Breast epithelium (tissue), 4 donors: ENCODE results near the gene RTN4. TPM values are rescaled to one million over a fixed set of nuclear protein-coding genes. Genes with fewer than 3 reads are reported as not detected.

Experiments used
- DNase-seq, 2 donors: peaks; one replicate each; pipeline ENCODE4 v3.0.0-alpha.2; 2019; ENCODE audit warnings: low spot score in 2 of 2
- H3K27ac ChIP-seq, 2 donors: fragments of 200-600 bp; sonication (generic) in 1 of 2; one replicate each; pipeline ENCODE4 v1.5.1; 2016 to 2019; ENCODE audit warnings: mild to moderate bottlenecking in 1 of 2
- H3K27me3 ChIP-seq, 2 donors: fragments of 200-600 bp; sonication (generic) in 1 of 2; one replicate each; pipeline versions ENCODE4 v1.5.1 to v1.6.0; 2017 to 2019; ENCODE audit warnings: control low read depth in 1 of 2, mild to moderate bottlenecking in 1 of 2
- H3K36me3 ChIP-seq: fragments of 200-600 bp; one replicate; pipeline ENCODE4 v1.5.1; 2019
- H3K4me1 ChIP-seq, 2 donors: fragments of 200-600 bp; sonication (generic); one replicate each; pipeline ENCODE4 v1.5.1; 2016 to 2019; ENCODE audit warnings: control low read depth in 1 of 2
- H3K4me3 ChIP-seq, 3 donors: fragments of 200-600 bp; sonication (generic); 1 replicate in 2 of 3; 2 replicates in 1 of 3; pipeline ENCODE4 v1.5.1; 2016 to 2019; ENCODE audit warnings: mild to moderate bottlenecking in 3 of 3, moderate library complexity in 2 of 3
- H3K9me3 ChIP-seq, 2 donors: fragments of 200-600 bp; sonication (generic) in 1 of 2; one replicate each; pipeline ENCODE4 v1.5.1; 2016 to 2019; ENCODE audit warnings: control low read depth in 1 of 2
- POLR2A ChIP-seq: fragments of 450-650 bp; IDR thresholded peaks from one replicate; pipeline ENCODE4 v1.6.1; 2016; ENCODE audit warnings: antibody characterized with exemption, mild to moderate bottlenecking, moderate library complexity
- POLR2AphosphoS5 ChIP-seq, 3 donors: sonication (generic); formaldehyde crosslinking; IDR thresholded peaks; one replicate each; pipeline ENCODE4 v1.6.1; 2017; ENCODE audit warnings: antibody characterized with exemption in 3 of 3
- intact Hi-C: fragments of 100-400 bp; cut with DNase I; formaldehyde crosslinking; loops from one replicate; pipeline ENCODE4 v1.15.1; 2023; ENCODE audit warnings: low total_unique reads
- total RNA-seq, 3 donors: library from RNA; depleted of rRNA; stranded (reverse); fragments of >200 nt; gene quantifications; one replicate each; pipeline ENCODE4 v1.1.0, GENCODE V29; 2016
- TF ChIP-seq, protein P1 (sequence below), 3 donors: fragments of 450-650 bp; IDR thresholded peaks; one replicate each; pipeline ENCODE4 v1.5.1; 2016 to 2017; ENCODE audit warnings: antibody characterized with exemption in 3 of 3, mild to moderate bottlenecking in 3 of 3, moderate library complexity in 3 of 3

The RTN4 gene
- total RNA-seq, 3 donors from 2014 or later = 188 to 419 (median 201) TPM

DNA sequence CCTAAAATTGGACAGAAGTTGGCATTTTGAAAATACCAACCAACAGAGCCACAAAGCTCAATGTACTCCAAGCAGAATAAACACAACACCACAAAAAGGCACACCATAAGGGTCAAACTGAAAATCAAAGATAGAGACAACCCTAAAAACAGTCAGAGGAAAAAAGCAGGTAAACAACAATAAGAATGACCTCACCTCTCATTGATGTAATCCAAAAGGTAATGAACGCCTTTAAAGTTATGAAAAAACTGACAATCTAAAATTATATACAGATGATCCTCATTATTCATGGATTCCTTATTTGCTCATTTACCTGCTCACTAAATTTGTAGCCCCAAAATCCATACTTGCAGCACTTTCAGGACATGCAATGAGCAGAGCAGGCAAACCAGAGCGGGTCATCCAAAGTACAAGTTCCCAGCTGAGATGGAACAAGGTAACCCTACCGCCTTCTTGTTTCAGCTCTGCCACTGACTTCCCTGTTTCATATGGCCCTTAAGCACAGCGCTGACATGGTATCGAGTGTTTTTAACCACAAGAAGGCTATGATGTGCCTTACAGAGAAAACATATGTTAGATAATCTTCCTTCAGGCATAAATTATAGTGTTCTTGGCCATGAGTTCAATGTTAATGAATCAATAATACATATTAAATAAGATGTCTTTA, 17.0 kb downstream of the RTN4 start:
- H3K36me3 ChIP-seq = no peaks in the 10 kb centered on the region
- DNase-seq = no peak
- peaks cover 0 to 10% of the 10 kb centered on the region in 2 donors for H3K4me1 ChIP-seq
- intact Hi-C loops = no loop called here
- H3K9me3 ChIP-seq = peaks cover 0 to 6% of the 10 kb centered on the region in 2 donors
- no peak overlapping the region for H3K27ac ChIP-seq
- no peaks in the 10 kb centered on the region for H3K27me3 ChIP-seq
- no peak overlapping the region for H3K4me3 ChIP-seq
- TF ChIP-seq POLR2AphosphoS5 (IDR thresholded peaks at IDR 0.05) = no peak
- TF ChIP-seq POLR2A = no peak
- TF ChIP-seq, protein P1, sequence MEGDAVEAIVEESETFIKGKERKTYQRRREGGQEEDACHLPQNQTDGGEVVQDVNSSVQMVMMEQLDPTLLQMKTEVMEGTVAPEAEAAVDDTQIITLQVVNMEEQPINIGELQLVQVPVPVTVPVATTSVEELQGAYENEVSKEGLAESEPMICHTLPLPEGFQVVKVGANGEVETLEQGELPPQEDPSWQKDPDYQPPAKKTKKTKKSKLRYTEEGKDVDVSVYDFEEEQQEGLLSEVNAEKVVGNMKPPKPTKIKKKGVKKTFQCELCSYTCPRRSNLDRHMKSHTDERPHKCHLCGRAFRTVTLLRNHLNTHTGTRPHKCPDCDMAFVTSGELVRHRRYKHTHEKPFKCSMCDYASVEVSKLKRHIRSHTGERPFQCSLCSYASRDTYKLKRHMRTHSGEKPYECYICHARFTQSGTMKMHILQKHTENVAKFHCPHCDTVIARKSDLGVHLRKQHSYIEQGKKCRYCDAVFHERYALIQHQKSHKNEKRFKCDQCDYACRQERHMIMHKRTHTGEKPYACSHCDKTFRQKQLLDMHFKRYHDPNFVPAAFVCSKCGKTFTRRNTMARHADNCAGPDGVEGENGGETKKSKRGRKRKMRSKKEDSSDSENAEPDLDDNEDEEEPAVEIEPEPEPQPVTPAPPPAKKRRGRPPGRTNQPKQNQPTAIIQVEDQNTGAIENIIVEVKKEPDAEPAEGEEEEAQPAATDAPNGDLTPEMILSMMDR (IDR thresholded peaks at IDR 0.05) = no peak

DNA sequence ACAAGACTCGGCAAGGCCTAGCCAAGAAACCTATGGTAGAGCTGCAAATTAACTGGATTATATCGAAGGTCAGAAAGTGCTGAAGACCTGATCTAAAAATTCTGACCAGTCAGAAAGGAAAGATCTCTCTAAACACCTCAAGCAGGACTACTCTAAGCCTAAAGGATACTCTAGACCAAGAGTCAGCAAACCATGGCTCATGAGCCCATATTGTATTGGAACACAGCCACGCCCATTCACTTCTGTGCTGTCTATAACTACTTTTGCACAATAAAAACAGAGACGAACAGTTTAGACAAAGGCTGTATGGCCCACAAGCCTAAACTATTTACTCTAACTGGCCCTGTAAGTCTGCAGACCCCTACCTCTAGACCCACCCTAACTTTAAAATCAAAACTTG, 18.7 kb downstream of the RTN4 start:
- intact Hi-C loops = no loop called here
- TF ChIP-seq POLR2A = no peak
- no peak for TF ChIP-seq POLR2AphosphoS5 (IDR thresholded peaks at IDR 0.05)
- TF ChIP-seq, protein P1 (IDR thresholded peaks at IDR 0.05) = no peak
- DNase-seq = no peak
- no peak overlapping the region for H3K4me3 ChIP-seq
- H3K4me1 ChIP-seq = peaks cover 0 to 19% of the 10 kb centered on the region in 2 donors
- no peaks in the 10 kb centered on the region for H3K36me3 ChIP-seq
- no peak overlapping the region for H3K27ac ChIP-seq
- H3K27me3 ChIP-seq = no peaks in the 10 kb centered on the region
- peaks cover 0 to 6% of the 10 kb centered on the region in 2 donors for H3K9me3 ChIP-seq

- Histone ChIP-seq H3K4me1 (peaks cover 0 to 25% of the 10 kb centered on the region in 2 donors), H3K4me3 (no peak overlapping the region), H3K9me3 (peaks cover 0 to 5% of the 10 kb centered on the region in 2 donors), H3K36me3 (no peaks in the 10 kb centered on the region), H3K27ac (no peak overlapping the region), H3K27me3 (no peaks in the 10 kb centered on the region)
- DNase-seq = no peak
- no peak for TF ChIP-seq POLR2AphosphoS5 (IDR thresholded peaks at IDR 0.05)
- TF ChIP-seq, protein P1 (IDR thresholded peaks at IDR 0.05) = no peak
- no peak for TF ChIP-seq POLR2A
- intact Hi-C loops = no loop called here
Observed at GRCh38 chr2:55030766-55031165, 19.5 kb downstream of the RTN4 start.

DNA sequence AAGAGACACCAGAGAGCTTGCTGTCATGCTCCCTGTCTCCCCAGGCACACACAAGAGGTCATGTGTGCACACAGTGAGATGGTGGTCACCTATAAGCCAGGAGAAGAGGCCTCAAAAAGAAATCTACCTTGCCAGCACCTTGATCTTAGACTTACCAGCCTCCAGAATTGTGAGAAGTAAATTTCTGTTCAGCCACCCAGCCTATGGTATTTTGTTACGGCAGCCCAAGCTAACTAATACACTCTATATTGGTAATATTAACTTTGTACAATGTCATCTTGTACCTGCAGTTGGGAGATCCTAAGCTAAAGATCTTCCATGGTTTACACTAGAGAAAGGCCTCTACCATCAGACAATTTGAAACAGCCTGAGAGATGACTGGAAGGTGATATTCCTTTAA, 21.2 kb downstream of the RTN4 start:
- TF ChIP-seq, protein P1 (IDR thresholded peaks at IDR 0.05) = no peak
- TF ChIP-seq POLR2AphosphoS5 (IDR thresholded peaks at IDR 0.05) (no peak), POLR2A (no peak)
- peaks cover 0 to 28% of the 10 kb centered on the region in 2 donors for H3K4me1 ChIP-seq
- intact Hi-C loops = no loop called here

DNA sequence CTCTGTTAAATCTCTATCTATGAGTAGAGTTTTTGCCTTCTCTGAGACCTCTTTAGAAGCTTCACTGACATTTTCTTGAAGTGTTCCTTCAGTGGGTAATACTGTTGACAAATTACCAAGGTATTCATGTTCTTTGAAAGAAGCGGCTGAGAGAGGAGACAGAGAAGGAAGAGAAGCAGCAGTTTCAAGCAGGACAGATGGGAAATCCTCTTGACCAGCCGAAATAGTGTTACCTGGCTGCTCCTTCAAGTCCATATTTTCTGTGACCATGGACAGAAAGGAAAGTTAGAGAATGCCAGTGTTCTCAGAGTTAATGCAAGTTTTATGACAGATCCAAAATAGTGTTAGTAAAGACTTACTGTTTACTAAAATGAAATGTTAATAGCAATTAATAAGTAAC, 23.0 kb downstream of the RTN4 start:
- Histone ChIP-seq H3K27me3 (no peaks in the 10 kb centered on the region), H3K36me3 (no peaks in the 10 kb centered on the region), H3K9me3 (no peaks in the 10 kb centered on the region), H3K4me1 (peaks cover 0 to 28% of the 10 kb centered on the region in 2 donors), H3K27ac (peak overlapping the region in 1 of 2 donors; percentile 58), H3K4me3 (no peak overlapping the region)
- DNase-seq = no peak
- no peak for TF ChIP-seq POLR2AphosphoS5 (IDR thresholded peaks at IDR 0.05)
- TF ChIP-seq, protein P1 (IDR thresholded peaks at IDR 0.05) = no peak
- TF ChIP-seq POLR2A = no peak
- intact Hi-C loops = no loop called here

More for the DNA sequence above, 21.2 kb downstream of the RTN4 start:
- Histone ChIP-seq H3K27me3 (no peaks in the 10 kb centered on the region), H3K27ac (no peak overlapping the region), H3K9me3 (no peaks in the 10 kb centered on the region), H3K4me3 (no peak overlapping the region), H3K36me3 (no peaks in the 10 kb centered on the region)
- no peak for DNase-seq
